HG02870 (cell line): ENCODE measurements around the gene ESPN.
"Not testable (repeated sequence)": the region's sequence is repeated elsewhere in the genome, so short reads cannot be mapped to it uniquely, and the experiment has no call there.

ENCODE experiments used
- ATAC-seq: cut with Tn5 transposase; IDR thresholded peaks from one replicate; pipeline ENCODE4 v1.9.1; 2021; ENCODE audit warnings: mild to moderate bottlenecking, moderate library complexity; ENCODE audit not compliant: unreplicated experiment

ESPN gene

GRCh38 chr1:6427441-6428390 lies 3.1 kb downstream of the ESPN start:
- ATAC-seq: no peak

GRCh38 chr1:6428453-6428852 lies 3.9 kb downstream of the ESPN start:
- not testable (repeated sequence) for ATAC-seq

- not testable (repeated sequence) for ATAC-seq
These were observed 5.3 kb downstream of the ESPN start for GRCh38 chr1:6429660-6430411.

- ATAC-seq: not testable (repeated sequence)
These were observed 7.3 kb downstream of the ESPN start for GRCh38 chr1:6431645-6432579.

- no peak for ATAC-seq
These were observed 9.6 kb downstream of the ESPN start for GRCh38 chr1:6434186-6434585.

- no peak for ATAC-seq
These were observed 10.6 kb downstream of the ESPN start for GRCh38 chr1:6435129-6435528.

- ATAC-seq: no peak
These were observed 11.0 kb downstream of the ESPN start for GRCh38 chr1:6435547-6435946.

- ATAC-seq: not testable (repeated sequence)
These were observed 11.7 kb downstream of the ESPN start for GRCh38 chr1:6436277-6436676.

- not testable (repeated sequence) for ATAC-seq
These were observed 12.6 kb downstream of the ESPN start for GRCh38 chr1:6437012-6437700.

- ATAC-seq: no peak
These were observed 13.5 kb downstream of the ESPN start for GRCh38 chr1:6438047-6438525.

- ATAC-seq: no peak
These were observed 15.9 kb downstream of the ESPN start for GRCh38 chr1:6440198-6441126.

- no peak for ATAC-seq
These were observed 17.0 kb downstream of the ESPN start for GRCh38 chr1:6441586-6441985.

- no peak for ATAC-seq
These were observed 19.0 kb downstream of the ESPN start for GRCh38 chr1:6443339-6444115.

GRCh38 chr1:6444377-6444776 lies 19.8 kb downstream of the ESPN start:
- no peak for ATAC-seq

- ATAC-seq: no peak
These were observed 20.6 kb downstream of the ESPN start for GRCh38 chr1:6445062-6445763.

GRCh38 chr1:6445929-6446328 lies 21.4 kb downstream of the ESPN start:
- not testable (repeated sequence) for ATAC-seq

- ATAC-seq: no peak
These were observed 22.1 kb downstream of the ESPN start for GRCh38 chr1:6446665-6447015.
